Measurements from ENCODE around the gene IFT122.

GRCh38 chr3:129463094-129463493 is 23.1 kb downstream of the IFT122 start:
- TF ChIP-seq CTCF (IDR thresholded peaks at IDR 0.05; ENCODE audit: insufficient read depth, low read depth, low read length) (no peak), EZH2 (IDR thresholded peaks at IDR 0.05; ENCODE audit: insufficient read depth, low read length) (no peak)
